Endothelial cell of umbilical vein (primary cell): ENCODE data around the gene CHD5. TPM values are rescaled to one million over a fixed set of nuclear protein-coding genes. Genes with fewer than 3 reads are reported as not detected.

Experiments used
- BruUV-seq: library from RNA; stranded (reverse); fragments of 400-500 nt; replicated peaks from 2 replicates; lab custom pipeline; 2021; lab: Mats Ljungman, UMichigan
- CTCF ChIA-PET: fragments of 300-600, 350-600 bp; sonication (Branson Sonifier 250); formaldehyde crosslinking; loops from one replicate; lab custom pipeline; 2021; ENCODE audit warnings: antibody characterized with exemption, inconsistent platforms; lab: Charles Lee
- POLR2A ChIA-PET: fragments of 300-600, 350-600 bp; sonication (Branson Sonifier 250); formaldehyde crosslinking; loops from one replicate; lab custom pipeline; 2021; ENCODE audit warnings: antibody characterized with exemption, inconsistent platforms; lab: Charles Lee
- DNase-seq: peaks from one replicate; pipeline ENCODE4 v3.0.0-alpha.2; 2011; ENCODE audit warnings: low read depth, low spot score
- FAIRE-seq: peaks from 2 replicates; lab custom pipeline; 2011; peaks lifted over from hg19 to GRCh38; lab: Jason Lieb, UNC
- H2AFZ ChIP-seq: 2 replicates; pipeline ENCODE4 v1.6.0; 2012; ENCODE audit warnings: low read depth, low read length, control low read depth, inconsistent platforms
- H3K27ac ChIP-seq: 2 replicates; pipeline ENCODE4 v1.5.1; 2011; ENCODE audit warnings: low read depth, mild to moderate bottlenecking, control low read depth, low read length, moderate library complexity; ENCODE audit not compliant: insufficient read depth
- H3K27me3 ChIP-seq, 2 experiments: 2 replicates each; pipeline versions ENCODE4 v1.6.0 to v1.6.1; 2011; ENCODE audit warnings: low read length in 2 of 2, mixed read lengths in 1 of 2; ENCODE audit not compliant: control insufficient read depth in 2 of 2, insufficient read depth in 2 of 2
- H3K36me3 ChIP-seq, 2 experiments: 2 replicates in 1 of 2; 3 replicates in 1 of 2; pipeline ENCODE4 v1.5.1; 2011; ENCODE audit warnings: low read length in 2 of 2, mild to moderate bottlenecking in 1 of 2, moderate library complexity in 1 of 2; ENCODE audit not compliant: control insufficient read depth in 2 of 2, insufficient read depth in 2 of 2; ENCODE audit errors: extremely low read depth in 1 of 2
- H3K4me1 ChIP-seq: 3 replicates; pipeline ENCODE4 v1.5.1; 2011; ENCODE audit warnings: mild to moderate bottlenecking, low read length; ENCODE audit not compliant: control insufficient read depth, insufficient read depth; ENCODE audit errors: extremely low read depth
- H3K4me2 ChIP-seq: 2 replicates; pipeline ENCODE4 v1.6.1; 2011; ENCODE audit warnings: low read length, control low read depth, mixed read lengths; ENCODE audit not compliant: insufficient read depth
- H3K4me3 ChIP-seq, 3 experiments: fragments of 200-600 bp in 1 of 3; sonication (generic), shearing (Covaris generic) in 1 of 3; replicated peaks in 1 of 3; 2 replicates each; pipeline ENCODE4 v1.5.1; 2011 to 2016; ENCODE audit warnings: control low read depth in 3 of 3, low read length in 3 of 3, mild to moderate bottlenecking in 2 of 3, inconsistent platforms in 1 of 3, low read depth in 1 of 3, moderate library complexity in 1 of 3; ENCODE audit not compliant: insufficient read depth in 1 of 3
- H3K79me2 ChIP-seq: 2 replicates; pipeline ENCODE4 v1.6.0; 2012; ENCODE audit warnings: low read length, inconsistent platforms; ENCODE audit not compliant: control insufficient read depth, insufficient read depth
- H3K9ac ChIP-seq: replicated peaks from 2 replicates; pipeline ENCODE3; 2011; ENCODE audit warnings: low read length, control low read depth; ENCODE audit not compliant: insufficient read depth; ENCODE audit errors: extremely low read depth
- H3K9me1 ChIP-seq: replicated peaks from 3 replicates; pipeline ENCODE4 v1.6.0; 2011; ENCODE audit warnings: mild to moderate bottlenecking, low read length; ENCODE audit not compliant: control insufficient read depth, insufficient read depth; ENCODE audit errors: extremely low read depth
- H3K9me3 ChIP-seq: replicated peaks from 2 replicates; pipeline ENCODE4 v1.5.1; 2012; ENCODE audit warnings: low read length, inconsistent platforms; ENCODE audit not compliant: control insufficient read depth, insufficient read depth
- H4K20me1 ChIP-seq: replicated peaks from 2 replicates; pipeline ENCODE3; 2011; ENCODE audit warnings: mild to moderate bottlenecking, low read length; ENCODE audit not compliant: control insufficient read depth, insufficient read depth; ENCODE audit errors: extremely low read depth
- CTCF ChIP-seq, 2 donors: IDR thresholded peaks; 1 replicate in 1 of 2; 2 replicates in 1 of 2; pipeline ENCODE4 v1.5.1; 2011; ENCODE audit warnings: low read length in 2 of 2, mild to moderate bottlenecking in 2 of 2, moderate library complexity in 2 of 2, control low read depth in 1 of 2, inconsistent platforms in 1 of 2, low read depth in 1 of 2; ENCODE audit not compliant: insufficient read depth in 1 of 2; ENCODE audit errors: extremely low read depth in 1 of 2
- EZH2 ChIP-seq: IDR thresholded peaks from 2 replicates; pipeline ENCODE4 v1.6.1; 2012; ENCODE audit warnings: borderline replicate concordance, low read depth, mild to moderate bottlenecking, moderate library complexity, low read length, inconsistent platforms; ENCODE audit not compliant: severe bottlenecking
- FOS ChIP-seq: IDR thresholded peaks from 2 replicates; pipeline ENCODE4 v1.6.1; 2011; ENCODE audit warnings: mild to moderate bottlenecking, low read length, moderate library complexity, borderline replicate concordance; ENCODE audit not compliant: insufficient read depth
- GATA2 ChIP-seq: IDR thresholded peaks from 2 replicates; pipeline ENCODE4 v1.7.0; 2011; ENCODE audit warnings: low read depth, mild to moderate bottlenecking, moderate library complexity, mixed read lengths, low read length; ENCODE audit not compliant: insufficient read length, insufficient read depth
- JUN ChIP-seq: IDR thresholded peaks from 2 replicates; pipeline ENCODE4 v1.6.1; 2011; ENCODE audit warnings: borderline replicate concordance, low read depth; ENCODE audit not compliant: insufficient read length, insufficient read depth
- MAX ChIP-seq: IDR thresholded peaks from 2 replicates; pipeline ENCODE4 v1.6.1; 2011; ENCODE audit not compliant: insufficient read depth, insufficient read length
- MYC ChIP-seq: IDR thresholded peaks from one replicate; pipeline ENCODE4 v1.6.1; 2011; ENCODE audit warnings: mild to moderate bottlenecking, low read depth, low read length
- POLR2A ChIP-seq: IDR thresholded peaks from 2 replicates; pipeline ENCODE4 v1.6.1; 2012; ENCODE audit warnings: low read depth, mild to moderate bottlenecking, control low read depth, low read length
- POLR2AphosphoS5 ChIP-seq: IDR thresholded peaks from 2 replicates; pipeline ENCODE4 v1.6.1; 2012; ENCODE audit warnings: low read depth, mild to moderate bottlenecking, control low read depth, low read length, moderate library complexity; ENCODE audit not compliant: insufficient read depth
- dilution Hi-C: fragments of 300-500 bp; cut with MboI; formaldehyde crosslinking; loops from one replicate; pipeline ENCODE4 v1.15.0; 2019; ENCODE audit warnings: low sequenced_read_pairs; ENCODE audit not compliant: extremely low pct_ligation_motif_present
- intact Hi-C: fragments of 100-400 bp; cut with micrococcal nuclease; formaldehyde crosslinking; loops from one replicate; pipeline ENCODE4 v1.10.0; 2022
- polyA plus RNA-seq, 4 experiments: library from polyadenylated mRNA; depleted of rRNA in 3 of 4; stranded (reverse) in 3 of 4; unstranded in 1 of 4; fragments of >200 nt; gene quantifications; 2 replicates each; pipeline versions ENCODE4 v1.2.1 to v1.2.3, GENCODE V29; 2011 to 2012; ENCODE audit warnings: missing spikeins in 1 of 4
- total RNA-seq: library from RNA; stranded (reverse); gene quantifications from 2 replicates; pipeline ENCODE4 v1.2.3, GENCODE V29; 2021

CHD5 gene
- total and polyA plus RNA-seq, 2 donors (not counting 3 experiments of a cell fraction or from before 2014, with no cell fraction given) = 0.04 to 0.11 TPM

- Histone ChIP-seq H3K27me3 (no peaks in the 10 kb centered on the region), H3K4me2 (no peak overlapping the region), H3K4me3 (no peak overlapping the region), H3K27ac (no peak overlapping the region), H4K20me1 (no peaks in the 10 kb centered on the region), H3K36me3 (no peaks in the 10 kb centered on the region), H3K79me2 (no peaks in the 10 kb centered on the region), H3K9ac (no peak overlapping the region), H3K9me1 (no peaks in the 10 kb centered on the region), H3K4me1 (no peaks in the 10 kb centered on the region), H2AFZ (no peak overlapping the region), H3K9me3 (no peaks in the 10 kb centered on the region)
- no TSS peak for BruUV-seq
- intact Hi-C loops (no loop called here), dilution Hi-C loops (no loop called here)
- POLR2A ChIA-PET = no interaction called here
- no peak for DNase-seq
- no peak for TF ChIP-seq MAX
- TF ChIP-seq CTCF (IDR thresholded peaks at IDR 0.05; ENCODE audit: extremely low read depth in 1 of 2, insufficient read depth in 1 of 2, low read depth in 1 of 2, low read length in 2 of 2) = no peak
- no peak for TF ChIP-seq POLR2A
- no peak for TF ChIP-seq GATA2
- TF ChIP-seq POLR2AphosphoS5 = no peak
- no peak for TF ChIP-seq MYC
- no peak for TF ChIP-seq JUN
- no peak for TF ChIP-seq EZH2
- TF ChIP-seq FOS = no peak
- FAIRE-seq = no peak
- CTCF ChIA-PET = no interaction called here
Observed at GRCh38 chr1:6141592-6141991, 38.5 kb downstream of the CHD5 start.
